ENCODE results near the gene SRA1. TPM values are rescaled to one million over a fixed set of nuclear protein-coding genes. Genes with fewer than 3 reads are reported as not detected.

SRA1 gene
- total RNA-seq, result 37.7 and 40.6 TPM in 2 replicates

GRCh38 chr5:140557136-140557805 lies at the start of gene SRA1:
Gene SRA1, minus strand, starts transcription at chr5:140557473. Its CDS starts 21 bp downstream, at chr5:140557452.

GRCh38 chr5:140564196-140565023 lies 7.1 kb upstream of the SRA1 start, which contains the start of the genes APBB3 and SLC35A4:
Gene APBB3, minus strand, starts transcription at chr5:140564598. Its CDS starts 353 bp downstream, at chr5:140564245.
Gene SLC35A4, plus strand, starts transcription at chr5:140564828. Its CDS starts 2,342 bp downstream, at chr5:140567170.

GRCh38 chr5:140547508-140548299 lies 9.6 kb downstream of the SRA1 start, which contains the start of gene EIF4EBP3:
Gene EIF4EBP3, plus strand, starts transcription at chr5:140547662. Its CDS starts 76 bp downstream, at chr5:140547738.

Other genes starting within 250 kb of the SRA1 start
- gene HBEGF, start 210.9 kb downstream of the SRA1 start, total RNA-seq, result 7.4 and 27.0 TPM in 2 replicates
- not detected in 2 replicates for gene SLC4A9, start 197.3 kb downstream of the SRA1 start, total RNA-seq
- 43.9 and 69.1 TPM in 2 replicates for gene ANKHD1, start 155.6 kb downstream of the SRA1 start, total RNA-seq
- gene EIF4EBP3, start 9.8 kb downstream of the SRA1 start, total RNA-seq, result 0.28 TPM in 1 of 2 replicates, not detected in the other
- 19.2 and 24.1 TPM in 2 replicates for gene APBB3, start 7.1 kb upstream of the SRA1 start, total RNA-seq
- gene SLC35A4, start 7.4 kb upstream of the SRA1 start, total RNA-seq, result 13.1 and 35.8 TPM in 2 replicates
- gene CD14, start 75.7 kb upstream of the SRA1 start, total RNA-seq, result 0.55 and 0.59 TPM in 2 replicates
- 3.6 and 5.8 TPM in 2 replicates for gene TMCO6, start 82.0 kb upstream of the SRA1 start, total RNA-seq
- 12.5 and 38.0 TPM in 2 replicates for gene NDUFA2, start 90.2 kb upstream of the SRA1 start, total RNA-seq
- gene IK, start 90.4 kb upstream of the SRA1 start, total RNA-seq, result 81.7 and 91.5 TPM in 2 replicates
- gene WDR55, start 107.4 kb upstream of the SRA1 start, total RNA-seq, result 19.3 and 26.9 TPM in 2 replicates
- 0.18 and 0.30 TPM in 2 replicates for gene DND1, start 116.1 kb upstream of the SRA1 start, total RNA-seq
- gene HARS1, start 133.9 kb upstream of the SRA1 start, total RNA-seq, result 60.3 and 81.0 TPM in 2 replicates
- gene HARS2, start 134.0 kb upstream of the SRA1 start, total RNA-seq, result 28.2 and 34.6 TPM in 2 replicates
- gene ZMAT2, start 143.0 kb upstream of the SRA1 start, total RNA-seq, result 50.9 and 65.3 TPM in 2 replicates
- gene PCDHA1, start 228.7 kb upstream of the SRA1 start, total RNA-seq, result under 0.01 and 0.09 TPM in 2 replicates
- 0.05 TPM in 1 of 2 replicates, not detected in the other for gene PCDHA2, start 237.4 kb upstream of the SRA1 start, total RNA-seq
- gene PCDHA3, start 243.6 kb upstream of the SRA1 start, total RNA-seq, result 0.23 and 0.59 TPM in 2 replicates
- 0.32 and 0.89 TPM in 2 replicates for gene PCDHA4, start 249.6 kb upstream of the SRA1 start, total RNA-seq

Data from smooth muscle cell of the umbilical artery (primary cell).